GM23338 (cell line): Measurements from ENCODE around the gene NEO1.

Source experiments
- CREB1 ChIP-seq: fragments of 250-450 bp; sonication (Bioruptor Pico); IDR thresholded peaks from 2 replicates; pipeline ENCODE4 v1.5.0; 2020; ENCODE audit warnings: low read depth, mild to moderate bottlenecking, moderate library complexity
- ETS1 ChIP-seq: IDR thresholded peaks from 2 replicates; pipeline ENCODE4 v1.6.1; 2016; ENCODE audit warnings: antibody characterized with exemption
- EZH2 ChIP-seq: fragments of 200-600 bp; sonication (generic); IDR thresholded peaks from one replicate; pipeline ENCODE4 v1.8.0; 2017; ENCODE audit warnings: antibody characterized with exemption, mild to moderate bottlenecking, low read depth; ENCODE audit not compliant: unreplicated experiment
- EZH2phosphoT487 ChIP-seq: fragments of 200-600 bp; sonication (generic); IDR thresholded peaks from one replicate; pipeline ENCODE4 v1.8.1; 2018; ENCODE audit warnings: antibody characterized with exemption; ENCODE audit not compliant: unreplicated experiment
- JUNB ChIP-seq: IDR thresholded peaks from one replicate; pipeline ENCODE4 v1.6.1; 2016; ENCODE audit warnings: antibody characterized with exemption; ENCODE audit not compliant: unreplicated experiment
- NANOG ChIP-seq: IDR thresholded peaks from 2 replicates; pipeline ENCODE4 v1.6.1; 2016; ENCODE audit warnings: antibody characterized with exemption, borderline replicate concordance
- POLR2AphosphoS5 ChIP-seq: IDR thresholded peaks from 2 replicates; pipeline ENCODE4 v1.6.1; 2016; ENCODE audit warnings: antibody characterized with exemption, low read depth
- REST ChIP-seq: IDR thresholded peaks from one replicate; pipeline ENCODE4 v1.6.1; 2018; ENCODE audit warnings: antibody characterized with exemption; ENCODE audit not compliant: unreplicated experiment
- ZNF114 ChIP-seq: fragments of 250-450 bp; sonication (Bioruptor Pico); IDR thresholded peaks from 2 replicates; pipeline ENCODE4 v1.5.0; 2020; ENCODE audit warnings: mild to moderate bottlenecking, moderate library complexity
- ZNF331 ChIP-seq: fragments of 250-450 bp; sonication (Bioruptor Pico); IDR thresholded peaks from 2 replicates; pipeline ENCODE4 v1.5.0; 2020; ENCODE audit warnings: low read depth, mild to moderate bottlenecking, moderate library complexity
- TF ChIP-seq, protein P1 (sequence below), 2 experiments: fragments of 200-600 bp in 1 of 2; sonication (generic) in 1 of 2; conservative IDR thresholded peaks; 2 replicates each; pipeline versions ENCODE4 v1.5.1 to v1.6.1; 2016 to 2017; ENCODE audit warnings: antibody characterized with exemption in 2 of 2, low read depth in 2 of 2, mild to moderate bottlenecking in 2 of 2, moderate library complexity in 1 of 2

GRCh38 chr15:73005446-73005845 is 46.8 kb upstream of the NEO1 start:
- TF ChIP-seq, protein P1, sequence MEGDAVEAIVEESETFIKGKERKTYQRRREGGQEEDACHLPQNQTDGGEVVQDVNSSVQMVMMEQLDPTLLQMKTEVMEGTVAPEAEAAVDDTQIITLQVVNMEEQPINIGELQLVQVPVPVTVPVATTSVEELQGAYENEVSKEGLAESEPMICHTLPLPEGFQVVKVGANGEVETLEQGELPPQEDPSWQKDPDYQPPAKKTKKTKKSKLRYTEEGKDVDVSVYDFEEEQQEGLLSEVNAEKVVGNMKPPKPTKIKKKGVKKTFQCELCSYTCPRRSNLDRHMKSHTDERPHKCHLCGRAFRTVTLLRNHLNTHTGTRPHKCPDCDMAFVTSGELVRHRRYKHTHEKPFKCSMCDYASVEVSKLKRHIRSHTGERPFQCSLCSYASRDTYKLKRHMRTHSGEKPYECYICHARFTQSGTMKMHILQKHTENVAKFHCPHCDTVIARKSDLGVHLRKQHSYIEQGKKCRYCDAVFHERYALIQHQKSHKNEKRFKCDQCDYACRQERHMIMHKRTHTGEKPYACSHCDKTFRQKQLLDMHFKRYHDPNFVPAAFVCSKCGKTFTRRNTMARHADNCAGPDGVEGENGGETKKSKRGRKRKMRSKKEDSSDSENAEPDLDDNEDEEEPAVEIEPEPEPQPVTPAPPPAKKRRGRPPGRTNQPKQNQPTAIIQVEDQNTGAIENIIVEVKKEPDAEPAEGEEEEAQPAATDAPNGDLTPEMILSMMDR (conservative IDR thresholded peaks at IDR 0.05; ENCODE audit: low read depth in 2 of 2) = peak in 1 of 2 experiments; percentile 25; a peak in 2 of 4 replicates
- TF ChIP-seq EZH2 = no peak
- no peak for TF ChIP-seq NANOG
- no peak for TF ChIP-seq POLR2AphosphoS5
- no peak for TF ChIP-seq REST
- TF ChIP-seq ZNF114 (CRISPR knock-in tag) = no peak
- TF ChIP-seq CREB1 (CRISPR knock-in tag) = no peak
- no peak for TF ChIP-seq ETS1
- TF ChIP-seq EZH2phosphoT487 = no peak
- TF ChIP-seq ZNF331 (CRISPR knock-in tag) = no peak
- TF ChIP-seq JUNB = no peak
